GM12872 (cell line): Measurements from ENCODE around the gene MTNR1A.

Experiments
- CTCF ChIP-seq: IDR thresholded peaks from 3 replicates; pipeline ENCODE4 v1.5.1; 2011; ENCODE audit warnings: low read depth, mild to moderate bottlenecking, low read length, moderate library complexity; ENCODE audit not compliant: insufficient read depth

Gene MTNR1A

GRCh38 chr4:186543206-186543605, 12.2 kb downstream of the MTNR1A start:
- no peak for TF ChIP-seq CTCF

- TF ChIP-seq CTCF = no peak
Measured at GRCh38 chr4:186541801-186542200, 13.6 kb downstream of the MTNR1A start.

GRCh38 chr4:186537843-186538521, 17.4 kb downstream of the MTNR1A start:
- TF ChIP-seq CTCF = no peak

GRCh38 chr4:186536285-186536684, 19.1 kb downstream of the MTNR1A start:
- TF ChIP-seq CTCF = no peak

GRCh38 chr4:186534056-186534455, 21.3 kb downstream of the MTNR1A start:
- no peak for TF ChIP-seq CTCF

GRCh38 chr4:186516287-186516686, 39.1 kb downstream of the MTNR1A start:
- TF ChIP-seq CTCF = no peak

- no peak for TF ChIP-seq CTCF
Measured at GRCh38 chr4:186514271-186514950, 41.0 kb downstream of the MTNR1A start.
